ENCODE measurements around the gene SLC26A6. TPM values are rescaled to one million over a fixed set of nuclear protein-coding genes. Genes with fewer than 3 reads are reported as not detected.

SLC26A6 gene
- total RNA-seq, 1 experiment from 2014 or later, result 44.9 TPM

DNA sequence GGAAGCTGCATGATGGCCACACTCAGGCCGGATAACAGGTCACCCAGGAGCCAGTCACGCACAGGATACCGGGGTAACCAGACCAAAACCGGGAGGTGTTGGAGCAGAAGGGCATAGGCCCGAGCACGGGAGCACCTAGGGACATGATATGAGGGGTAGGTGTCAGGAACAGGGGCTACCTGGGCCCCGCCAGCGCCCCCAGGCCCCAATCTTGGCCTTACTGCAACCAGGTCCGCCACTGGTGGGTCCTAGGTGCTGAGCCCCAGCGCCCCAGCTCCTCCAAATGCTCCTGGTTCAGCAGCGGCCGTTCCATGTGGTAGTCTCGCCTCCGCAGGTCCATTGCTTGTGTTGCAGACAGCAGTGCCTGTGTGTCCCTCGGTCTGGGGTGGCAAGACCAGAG lies 2.0 kb downstream of the SLC26A6 start:
- H3K36me3 ChIP-seq (ENCODE audit: low read depth, low read length), result peaks cover 10% of the 10 kb centered on the region
- H3K79me2 ChIP-seq (ENCODE audit: low read length), result peaks cover 22% of the 10 kb centered on the region
- H3K9me3 ChIP-seq (ENCODE audit: low read length), result no peaks in the 10 kb centered on the region
- CTCF ChIA-PET, result no interaction called here
- POLR2A ChIA-PET (ENCODE audit: unreplicated experiment), result no interaction called here
- H3K27me3 ChIP-seq (ENCODE audit: low read length), result no peaks in the 10 kb centered on the region
- H3K27ac ChIP-seq (ENCODE audit: low read length), result no peak overlapping the region
- H3K9me2 ChIP-seq (replicated peaks; ENCODE audit: low read length), result no peaks in the 10 kb centered on the region
- no peak overlapping the region for H3K4me2 ChIP-seq (ENCODE audit: low read length)
- DNase-seq (no peak), ATAC-seq (no peak)
- TF ChIP-seq EZH2 (IDR thresholded peaks at IDR 0.05; ENCODE audit: low read length, unreplicated experiment), result no peak
- TF ChIP-seq, protein P1, sequence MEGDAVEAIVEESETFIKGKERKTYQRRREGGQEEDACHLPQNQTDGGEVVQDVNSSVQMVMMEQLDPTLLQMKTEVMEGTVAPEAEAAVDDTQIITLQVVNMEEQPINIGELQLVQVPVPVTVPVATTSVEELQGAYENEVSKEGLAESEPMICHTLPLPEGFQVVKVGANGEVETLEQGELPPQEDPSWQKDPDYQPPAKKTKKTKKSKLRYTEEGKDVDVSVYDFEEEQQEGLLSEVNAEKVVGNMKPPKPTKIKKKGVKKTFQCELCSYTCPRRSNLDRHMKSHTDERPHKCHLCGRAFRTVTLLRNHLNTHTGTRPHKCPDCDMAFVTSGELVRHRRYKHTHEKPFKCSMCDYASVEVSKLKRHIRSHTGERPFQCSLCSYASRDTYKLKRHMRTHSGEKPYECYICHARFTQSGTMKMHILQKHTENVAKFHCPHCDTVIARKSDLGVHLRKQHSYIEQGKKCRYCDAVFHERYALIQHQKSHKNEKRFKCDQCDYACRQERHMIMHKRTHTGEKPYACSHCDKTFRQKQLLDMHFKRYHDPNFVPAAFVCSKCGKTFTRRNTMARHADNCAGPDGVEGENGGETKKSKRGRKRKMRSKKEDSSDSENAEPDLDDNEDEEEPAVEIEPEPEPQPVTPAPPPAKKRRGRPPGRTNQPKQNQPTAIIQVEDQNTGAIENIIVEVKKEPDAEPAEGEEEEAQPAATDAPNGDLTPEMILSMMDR (conservative IDR thresholded peaks at IDR 0.05; ENCODE audit: low read depth, low read length), result no peak
- no peak for TF ChIP-seq EZH2phosphoT487 (IDR thresholded peaks at IDR 0.05; ENCODE audit: borderline replicate concordance, low read length)
- no peaks in the 10 kb centered on the region for H4K20me1 ChIP-seq (ENCODE audit: low read length)
- no peak overlapping the region for H3K9ac ChIP-seq (ENCODE audit: low read length)
- BruUV-seq (replicated peaks), result no TSS peak
- H3F3A ChIP-seq (ENCODE audit: low read length, unreplicated experiment), result no peaks in the 10 kb centered on the region
- H3K4me1 ChIP-seq (ENCODE audit: insufficient read depth, low read length), result peaks cover 26% of the 10 kb centered on the region
- H3K4me3 ChIP-seq (ENCODE audit: low read length), result no peak overlapping the region
- intact Hi-C loops (cut with micrococcal nuclease), result no loop called here
- no peak overlapping the region for H2AFZ ChIP-seq (ENCODE audit: low read length)

DNA sequence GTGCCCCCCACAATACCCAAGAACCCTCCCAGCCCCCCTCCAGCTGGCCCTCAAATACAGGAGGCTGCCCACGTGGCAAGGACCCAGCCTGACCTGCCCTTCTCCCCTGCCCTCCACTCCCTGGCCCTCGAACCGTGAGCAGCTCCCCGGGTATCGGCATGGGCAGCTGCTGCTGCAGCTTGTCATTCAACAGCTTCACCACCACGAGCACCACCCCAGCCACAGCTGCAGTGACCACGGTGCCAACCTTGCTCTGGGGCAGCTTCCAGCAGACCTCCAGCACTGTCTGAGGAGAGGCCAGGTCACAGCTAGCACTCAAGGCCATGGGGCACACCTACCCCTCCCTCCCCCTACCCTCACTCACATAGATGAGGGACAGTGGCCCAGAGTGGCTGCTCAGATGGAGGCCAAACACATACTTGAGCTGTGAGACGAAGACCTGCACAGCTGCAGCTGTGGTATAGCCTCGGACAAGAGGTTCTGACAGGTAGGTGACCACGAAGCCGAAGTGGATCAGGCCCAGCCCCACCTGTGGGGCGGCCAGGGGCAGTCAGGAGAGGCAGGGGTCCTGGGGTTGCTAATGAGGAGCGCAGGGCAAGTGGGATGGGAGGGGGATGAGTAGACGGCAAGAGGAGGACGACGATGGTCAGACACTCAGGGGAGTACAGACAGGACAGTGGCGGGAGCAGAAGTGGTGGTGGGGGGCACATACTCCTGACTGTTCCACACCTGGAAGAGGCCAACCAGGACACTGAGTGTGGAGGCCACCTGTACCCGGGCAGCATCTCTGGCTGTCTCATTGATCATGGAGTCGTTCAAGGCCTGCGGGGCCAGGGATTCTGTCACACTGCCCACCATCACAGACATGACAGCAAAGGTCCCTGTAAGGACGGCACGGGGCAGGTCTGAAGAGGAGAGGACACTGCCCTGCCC lies 3.5 kb downstream of the SLC26A6 start:
- Histone ChIP-seq H3K4me1 (ENCODE audit: insufficient read depth, low read length) (peaks cover 20% of the 10 kb centered on the region), H3K79me2 (ENCODE audit: low read length) (peaks cover 22% of the 10 kb centered on the region), H3K36me3 (ENCODE audit: low read depth, low read length) (peaks cover 20% of the 10 kb centered on the region), H3K4me3 (ENCODE audit: low read length) (no peak overlapping the region), H3K27ac (ENCODE audit: low read length) (no peak overlapping the region), H2AFZ (ENCODE audit: low read length) (no peak overlapping the region), H3K9me2 (replicated peaks; ENCODE audit: low read length) (no peaks in the 10 kb centered on the region), H3K9me3 (ENCODE audit: low read length) (no peaks in the 10 kb centered on the region), H4K20me1 (ENCODE audit: low read length) (no peaks in the 10 kb centered on the region), H3K4me2 (ENCODE audit: low read length) (no peak overlapping the region), H3K27me3 (ENCODE audit: low read length) (no peaks in the 10 kb centered on the region), H3K9ac (ENCODE audit: low read length) (no peak overlapping the region), H3F3A (ENCODE audit: low read length, unreplicated experiment) (no peaks in the 10 kb centered on the region)
- intact Hi-C loops (cut with micrococcal nuclease), result no loop called here
- ChIA-PET CTCF (no interaction called here), POLR2A (ENCODE audit: unreplicated experiment) (no interaction called here)
- no peak for DNase-seq
- BruUV-seq (replicated peaks), result no TSS peak
- no peak for ATAC-seq
- no peak for TF ChIP-seq EZH2phosphoT487 (IDR thresholded peaks at IDR 0.05; ENCODE audit: borderline replicate concordance, low read length)
- no peak for TF ChIP-seq EZH2 (IDR thresholded peaks at IDR 0.05; ENCODE audit: low read length, unreplicated experiment)
- TF ChIP-seq, protein P1 (conservative IDR thresholded peaks at IDR 0.05; ENCODE audit: low read depth, low read length), result no peak

DNA sequence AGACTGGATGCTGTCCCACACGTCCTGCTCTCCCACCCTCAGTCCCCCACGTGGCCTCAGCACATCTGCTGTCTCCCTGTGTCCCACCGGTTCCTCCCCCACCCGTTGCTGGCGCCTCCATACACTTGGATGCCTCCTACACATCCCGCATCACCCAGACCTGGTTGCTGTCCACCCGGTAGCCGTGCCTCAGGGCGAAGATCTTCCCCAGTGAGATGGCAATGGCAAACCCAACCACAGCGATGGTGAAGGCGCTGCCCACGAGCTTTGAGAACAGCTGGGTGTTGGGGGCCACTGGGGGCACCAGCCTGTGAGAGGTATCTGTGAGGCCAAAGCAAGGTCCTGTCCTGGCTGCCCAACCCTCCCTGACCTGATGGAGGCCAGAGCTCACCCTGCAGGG lies 4.4 kb downstream of the SLC26A6 start:
- Histone ChIP-seq H3K4me2 (ENCODE audit: low read length) (no peak overlapping the region), H3F3A (ENCODE audit: low read length, unreplicated experiment) (no peaks in the 10 kb centered on the region), H3K4me1 (ENCODE audit: insufficient read depth, low read length) (peaks cover 10% of the 10 kb centered on the region), H2AFZ (ENCODE audit: low read length) (no peak overlapping the region), H4K20me1 (ENCODE audit: low read length) (no peaks in the 10 kb centered on the region), H3K9me2 (replicated peaks; ENCODE audit: low read length) (no peaks in the 10 kb centered on the region), H3K36me3 (ENCODE audit: low read depth, low read length) (peaks cover 26% of the 10 kb centered on the region), H3K9ac (ENCODE audit: low read length) (no peak overlapping the region), H3K79me2 (ENCODE audit: low read length) (peaks cover 18% of the 10 kb centered on the region), H3K4me3 (ENCODE audit: low read length) (no peak overlapping the region), H3K9me3 (ENCODE audit: low read length) (no peaks in the 10 kb centered on the region), H3K27me3 (ENCODE audit: low read length) (no peaks in the 10 kb centered on the region), H3K27ac (ENCODE audit: low read length) (no peak overlapping the region)
- POLR2A ChIA-PET (ENCODE audit: unreplicated experiment), result no interaction called here
- BruUV-seq (replicated peaks), result no TSS peak
- DNase-seq (no peak), ATAC-seq (no peak)
- intact Hi-C loops (cut with micrococcal nuclease), result no loop called here
- TF ChIP-seq EZH2 (IDR thresholded peaks at IDR 0.05; ENCODE audit: low read length, unreplicated experiment) (no peak), EZH2phosphoT487 (IDR thresholded peaks at IDR 0.05; ENCODE audit: borderline replicate concordance, low read length) (no peak)
- TF ChIP-seq, protein P1 (conservative IDR thresholded peaks at IDR 0.05; ENCODE audit: low read depth, low read length), result no peak
- CTCF ChIA-PET, result no interaction called here
